H9 (cell line): ENCODE results near the gene SKAP1. TPM values are rescaled to one million over a fixed set of nuclear protein-coding genes. Genes with fewer than 3 reads are reported as not detected.

ENCODE experiments used
- DNase-seq: peaks from one replicate; pipeline ENCODE4 v3.0.0-alpha.2; 2017
- H2AFZ ChIP-seq: one replicate; pipeline ENCODE4 v1.6.1; 2013; ENCODE audit warnings: mild to moderate bottlenecking, low read length, control low read depth, moderate library complexity
- H2AK5ac ChIP-seq: 2 replicates; pipeline ENCODE4 v1.6.1; 2013; ENCODE audit warnings: low read length, control low read depth, mixed read lengths; ENCODE audit not compliant: insufficient read length
- H2BK120ac ChIP-seq: one replicate; pipeline ENCODE4 v1.6.1; 2013; ENCODE audit warnings: low read depth, mild to moderate bottlenecking, low read length, control low read depth, inconsistent platforms; ENCODE audit not compliant: poor library complexity, severe bottlenecking
- H2BK12ac ChIP-seq: 2 replicates; pipeline ENCODE4 v1.6.1; 2013; ENCODE audit warnings: low read length, control low read depth, mixed read lengths, low read depth; ENCODE audit not compliant: insufficient read length
- H2BK15ac ChIP-seq: 2 replicates; pipeline ENCODE4 v1.6.1; 2013; ENCODE audit warnings: low read depth, low read length, control low read depth
- H2BK20ac ChIP-seq: one replicate; pipeline ENCODE4 v1.6.1; 2013; ENCODE audit warnings: low read depth, mild to moderate bottlenecking, low read length, control low read depth, inconsistent platforms; ENCODE audit not compliant: poor library complexity, severe bottlenecking
- H2BK5ac ChIP-seq: 2 replicates; pipeline ENCODE4 v1.6.1; 2013; ENCODE audit warnings: low read length, control low read depth, mixed read lengths; ENCODE audit not compliant: insufficient read length
- H3K14ac ChIP-seq: 2 replicates; pipeline ENCODE4 v1.6.1; 2013; ENCODE audit warnings: low read length, control low read depth; ENCODE audit not compliant: insufficient read depth
- H3K18ac ChIP-seq: 2 replicates; pipeline ENCODE4 v1.6.1; 2013; ENCODE audit warnings: low read depth, mild to moderate bottlenecking, mixed read lengths, low read length, control low read depth; ENCODE audit not compliant: insufficient read length
- H3K23ac ChIP-seq: 2 replicates; pipeline ENCODE4 v1.6.1; 2013; ENCODE audit warnings: low read length, control low read depth, mixed read lengths, low read depth; ENCODE audit not compliant: insufficient read length
- H3K23me2 ChIP-seq: 2 replicates; pipeline ENCODE4 v1.6.1; 2013; ENCODE audit warnings: low read depth, mild to moderate bottlenecking, mixed read lengths, low read length, control low read depth; ENCODE audit not compliant: insufficient read length, poor library complexity, severe bottlenecking
- H3K27ac ChIP-seq: 2 replicates; pipeline ENCODE4 v1.5.1; 2013; ENCODE audit warnings: low read length, control low read depth, mixed read lengths, low read depth; ENCODE audit not compliant: insufficient read length
- H3K27me3 ChIP-seq: 2 replicates; pipeline ENCODE4 v1.6.1; 2013; ENCODE audit warnings: low read length, control low read depth, inconsistent platforms; ENCODE audit not compliant: insufficient read depth
- H3K4ac ChIP-seq: 2 replicates; pipeline ENCODE4 v1.6.1; 2013; ENCODE audit warnings: low read depth, mild to moderate bottlenecking, control low read depth, inconsistent platforms, low read length, moderate library complexity
- H3K4me1 ChIP-seq: 2 replicates; pipeline ENCODE4 v1.6.1; 2013; ENCODE audit warnings: low read length, control low read depth, inconsistent platforms; ENCODE audit not compliant: insufficient read depth
- H3K4me2 ChIP-seq: 2 replicates; pipeline ENCODE4 v1.6.1; 2013; ENCODE audit warnings: low read length, control low read depth, mixed read lengths; ENCODE audit not compliant: insufficient read length, insufficient read depth
- H3K56ac ChIP-seq: 2 replicates; pipeline ENCODE4 v1.6.1; 2013; ENCODE audit warnings: low read depth, mild to moderate bottlenecking, mixed read lengths, low read length, control low read depth; ENCODE audit not compliant: insufficient read length
- H3K79me1 ChIP-seq: 2 replicates; pipeline ENCODE4 v1.6.1; 2013; ENCODE audit warnings: low read depth, mild to moderate bottlenecking, moderate library complexity, low read length, control low read depth, inconsistent platforms; ENCODE audit not compliant: insufficient read depth, poor library complexity, severe bottlenecking
- H3K79me2 ChIP-seq: 2 replicates; pipeline ENCODE4 v1.6.1; 2013; ENCODE audit warnings: low read length, control low read depth, inconsistent platforms; ENCODE audit not compliant: insufficient read depth
- H3K9ac ChIP-seq: 2 replicates; pipeline ENCODE4 v1.6.1; 2013; ENCODE audit warnings: low read length, control low read depth, mixed read lengths; ENCODE audit not compliant: insufficient read length; ENCODE audit errors: extremely low read depth
- H3K9me3 ChIP-seq: one replicate; pipeline ENCODE4 v1.6.1; 2013; ENCODE audit warnings: low read depth, low read length, inconsistent platforms; ENCODE audit not compliant: control insufficient read depth
- H3T11ph ChIP-seq: one replicate; pipeline ENCODE4 v1.6.1; 2013; ENCODE audit warnings: mild to moderate bottlenecking, low read length, control low read depth, inconsistent platforms
- H4K20me1 ChIP-seq: one replicate; pipeline ENCODE4 v1.6.1; 2013; ENCODE audit not compliant: control insufficient read depth, insufficient read length, insufficient read depth
- H4K5ac ChIP-seq: 2 replicates; pipeline ENCODE4 v1.6.1; 2013; ENCODE audit warnings: low read depth, mild to moderate bottlenecking, mixed read lengths, low read length, control low read depth; ENCODE audit not compliant: insufficient read length
- H4K8ac ChIP-seq: replicated peaks from 2 replicates; pipeline ENCODE4 v1.6.1; 2013; ENCODE audit warnings: low read length, control low read depth, mixed read lengths, low read depth; ENCODE audit not compliant: insufficient read length
- H4K91ac ChIP-seq: 2 replicates; pipeline ENCODE4 v1.6.1; 2013; ENCODE audit warnings: low read depth, mild to moderate bottlenecking, moderate library complexity, mixed read lengths, low read length, control low read depth; ENCODE audit not compliant: insufficient read length
- H3K27ac Mint-ChIP-seq, 3 experiments: 2 replicates in 2 of 3; 3 replicates in 1 of 3; pipeline ENCODE4 v1.8.0; 2020 to 2021; ENCODE audit warnings: mixed read lengths in 3 of 3, mild to moderate bottlenecking in 1 of 3, moderate library complexity in 1 of 3
- H3K27me3 Mint-ChIP-seq: 2 replicates; pipeline ENCODE4 v1.8.0; 2021; ENCODE audit warnings: low read depth, mild to moderate bottlenecking, moderate library complexity, mixed read lengths
- H3K36me3 Mint-ChIP-seq, 3 experiments: 2 replicates in 2 of 3; 3 replicates in 1 of 3; pipeline ENCODE4 v1.8.0; 2020 to 2021; ENCODE audit warnings: low read depth in 3 of 3, mixed read lengths in 3 of 3; ENCODE audit not compliant: insufficient read depth in 1 of 3
- H3K4me1 Mint-ChIP-seq, 2 experiments: 2 replicates each; pipeline ENCODE4 v1.8.0; 2020; ENCODE audit warnings: mixed read lengths in 2 of 2
- H3K4me3 Mint-ChIP-seq, 2 experiments: 2 replicates in 1 of 2; 3 replicates in 1 of 2; pipeline ENCODE4 v1.8.0; 2020 to 2021; ENCODE audit warnings: mild to moderate bottlenecking in 2 of 2, mixed read lengths in 2 of 2, moderate library complexity in 1 of 2
- H3K9me3 Mint-ChIP-seq, 2 experiments: 2 replicates in 1 of 2; 3 replicates in 1 of 2; pipeline ENCODE4 v1.8.0; 2020; ENCODE audit warnings: mild to moderate bottlenecking in 2 of 2, mixed read lengths in 2 of 2, moderate library complexity in 1 of 2
- CTCF ChIP-seq: fragments of 200-600 bp; sonication (generic); conservative IDR thresholded peaks from 3 replicates; pipeline ENCODE4 v1.8.0; 2021; ENCODE audit warnings: antibody characterized with exemption, mild to moderate bottlenecking
- total RNA-seq: library from RNA; stranded (reverse); gene quantifications from 2 replicates; pipeline ENCODE4 v1.2.1, GENCODE V29; 2021

Gene SKAP1
- total RNA-seq, 1 experiment from 2014 or later = not detected

GRCh38 chr17:48453447-48453846 lies 23.4 kb upstream of the SKAP1 start:
- Histone ChIP-seq H3K9ac (no peak overlapping the region), H3K4me1 (peaks cover 3% of the 10 kb centered on the region; the same call in 1 of the 2 replicates), H2AK5ac (no peak overlapping the region), H4K91ac (no peak overlapping the region), H3K4me2 (no peak overlapping the region), H3K9me3 (no peaks in the 10 kb centered on the region), H3K23me2 (peaks cover 5% of the 10 kb centered on the region), H3K56ac (no peak overlapping the region), H3K23ac (no peak overlapping the region), H4K8ac (no peak overlapping the region), H2BK12ac (no peak overlapping the region), H4K5ac (no peak overlapping the region), H3K14ac (no peak overlapping the region), H3K4ac (no peak overlapping the region), H3T11ph (no peak overlapping the region), H2BK120ac (no peak overlapping the region), H4K20me1 (no peaks in the 10 kb centered on the region), H3K27me3 (peaks cover 3% of the 10 kb centered on the region; the same call in 1 of the 2 replicates), H2BK20ac (no peak overlapping the region), H2BK5ac (no peak overlapping the region), H3K27ac (no peak overlapping the region), H3K18ac (no peak overlapping the region), H2BK15ac (no peak overlapping the region), H3K79me2 (no peaks in the 10 kb centered on the region), H2AFZ (no peak overlapping the region), H3K79me1 (no peaks in the 10 kb centered on the region)
- peaks cover 6 to 8% of the 10 kb centered on the region in 2 experiments; a peak in 4 of 5 replicates for H3K9me3 Mint-ChIP-seq
- H3K4me3 Mint-ChIP-seq = no peak overlapping the region
- H3K27me3 Mint-ChIP-seq = peaks cover 85% of the 10 kb centered on the region
- no peak overlapping the region for H3K27ac Mint-ChIP-seq
- peaks cover 15 to 16% of the 10 kb centered on the region in 2 experiments for H3K4me1 Mint-ChIP-seq
- TF ChIP-seq CTCF = no peak
- H3K36me3 Mint-ChIP-seq = no peaks in the 10 kb centered on the region; a peak in 1 of 7 replicates
- DNase-seq = no peak
